Vagina (tissue), 2 donors: ENCODE data around the gene TST.

Experiments used
- POLR2A ChIP-seq, 2 donors: fragments of 450-650 bp; IDR thresholded peaks; one replicate each; pipeline ENCODE4 v1.6.1; 2017; ENCODE audit warnings: antibody characterized with exemption in 2 of 2, mild to moderate bottlenecking in 2 of 2, moderate library complexity in 2 of 2
- POLR2AphosphoS5 ChIP-seq, 2 donors: sonication (generic); formaldehyde crosslinking; IDR thresholded peaks; one replicate each; pipeline ENCODE4 v1.9.0; 2017; ENCODE audit warnings: antibody characterized with exemption in 2 of 2, mild to moderate bottlenecking in 2 of 2, low read depth in 1 of 2; ENCODE audit not compliant: insufficient read depth in 1 of 2
- TF ChIP-seq, protein P1 (sequence below), 3 experiments: fragments of 450-650 bp in 2 of 3; fragments of 200-600 bp in 1 of 3; sonication (generic) in 1 of 3; IDR thresholded peaks; one replicate each; pipeline ENCODE4 v1.5.1; 2017 to 2019; ENCODE audit warnings: antibody characterized with exemption in 3 of 3, mild to moderate bottlenecking in 2 of 3, moderate library complexity in 2 of 3

DNA sequence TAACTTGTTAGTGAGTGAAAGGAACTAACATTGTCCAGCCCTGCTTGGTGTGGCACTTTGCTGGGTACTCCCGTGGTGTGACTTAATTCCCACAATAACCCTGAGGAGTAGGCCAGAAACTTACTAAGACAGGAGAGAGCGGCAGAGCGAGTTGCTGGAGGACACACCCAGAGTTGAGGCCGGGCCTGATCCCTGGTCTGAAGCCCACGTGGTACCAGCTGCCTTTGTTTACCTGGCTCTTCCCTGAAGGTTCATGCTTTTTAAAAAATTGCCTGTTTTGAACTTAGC, 889 bp upstream of the TST start:
- TF ChIP-seq POLR2A (IDR thresholded peaks at IDR 0.05) (no peak), POLR2AphosphoS5 (IDR thresholded peaks at IDR 0.05; ENCODE audit: insufficient read depth in 1 of 2, low read depth in 1 of 2) (peak in 1 of 2 donors; percentile 30)
- TF ChIP-seq, protein P1, sequence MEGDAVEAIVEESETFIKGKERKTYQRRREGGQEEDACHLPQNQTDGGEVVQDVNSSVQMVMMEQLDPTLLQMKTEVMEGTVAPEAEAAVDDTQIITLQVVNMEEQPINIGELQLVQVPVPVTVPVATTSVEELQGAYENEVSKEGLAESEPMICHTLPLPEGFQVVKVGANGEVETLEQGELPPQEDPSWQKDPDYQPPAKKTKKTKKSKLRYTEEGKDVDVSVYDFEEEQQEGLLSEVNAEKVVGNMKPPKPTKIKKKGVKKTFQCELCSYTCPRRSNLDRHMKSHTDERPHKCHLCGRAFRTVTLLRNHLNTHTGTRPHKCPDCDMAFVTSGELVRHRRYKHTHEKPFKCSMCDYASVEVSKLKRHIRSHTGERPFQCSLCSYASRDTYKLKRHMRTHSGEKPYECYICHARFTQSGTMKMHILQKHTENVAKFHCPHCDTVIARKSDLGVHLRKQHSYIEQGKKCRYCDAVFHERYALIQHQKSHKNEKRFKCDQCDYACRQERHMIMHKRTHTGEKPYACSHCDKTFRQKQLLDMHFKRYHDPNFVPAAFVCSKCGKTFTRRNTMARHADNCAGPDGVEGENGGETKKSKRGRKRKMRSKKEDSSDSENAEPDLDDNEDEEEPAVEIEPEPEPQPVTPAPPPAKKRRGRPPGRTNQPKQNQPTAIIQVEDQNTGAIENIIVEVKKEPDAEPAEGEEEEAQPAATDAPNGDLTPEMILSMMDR (IDR thresholded peaks at IDR 0.05): no peak
